ENCODE data around the gene LDLRAD2. TPM values are rescaled to one million over a fixed set of nuclear protein-coding genes. Genes with fewer than 3 reads are reported as not detected.
"Not testable (repeated sequence)": the region's sequence is repeated elsewhere in the genome, so short reads cannot be mapped to it uniquely, and the experiment has no call there.

Gene LDLRAD2
- total RNA-seq, 2 experiments from 2014 or later = not detected

- POLR2A ChIA-PET = no interaction called here
- Mint-ChIP-seq H3K36me3 (ENCODE audit: low read depth) (peaks cover 19% of the 10 kb centered on the region), H3K4me3 (no peak overlapping the region), H3K27me3 (no peaks in the 10 kb centered on the region), H3K27ac (no peak overlapping the region), H3K4me1 (peaks cover 48% of the 10 kb centered on the region), H3K9me3 (peaks cover 2% of the 10 kb centered on the region)
- CTCF ChIA-PET = no interaction called here
- DNase-seq = no peak
Measured at GRCh38 chr1:21775985-21776562, 36.0 kb upstream of the LDLRAD2 start.

- Mint-ChIP-seq H3K4me1 (peaks cover 52% of the 10 kb centered on the region), H3K36me3 (ENCODE audit: low read depth) (peaks cover 25% of the 10 kb centered on the region)
- CTCF ChIA-PET, POLR2A ChIA-PET, H3K4me3 Mint-ChIP-seq, DNase-seq, H3K27ac Mint-ChIP-seq, H3K27me3 Mint-ChIP-seq, H3K9me3 Mint-ChIP-seq: not testable (repeated sequence)
Measured at GRCh38 chr1:21776925-21777324, 35.1 kb upstream of the LDLRAD2 start.

- no peak overlapping the region for H3K4me3 Mint-ChIP-seq
- POLR2A ChIA-PET = no interaction called here
- no peak for DNase-seq
- H3K27me3 Mint-ChIP-seq = no peaks in the 10 kb centered on the region
- H3K9me3 Mint-ChIP-seq = peaks cover 2% of the 10 kb centered on the region
- peaks cover 51% of the 10 kb centered on the region for H3K4me1 Mint-ChIP-seq
- no peak overlapping the region for H3K27ac Mint-ChIP-seq
- H3K36me3 Mint-ChIP-seq (ENCODE audit: low read depth) = peaks cover 27% of the 10 kb centered on the region
- CTCF ChIA-PET = interaction anchor here (1.7 kb wide), 1 partner anchor 9 kb away, joined by 4 read pairs; no protein-coding TSS in a partner anchor
Measured at GRCh38 chr1:21778405-21778727, 33.7 kb upstream of the LDLRAD2 start.

DNA sequence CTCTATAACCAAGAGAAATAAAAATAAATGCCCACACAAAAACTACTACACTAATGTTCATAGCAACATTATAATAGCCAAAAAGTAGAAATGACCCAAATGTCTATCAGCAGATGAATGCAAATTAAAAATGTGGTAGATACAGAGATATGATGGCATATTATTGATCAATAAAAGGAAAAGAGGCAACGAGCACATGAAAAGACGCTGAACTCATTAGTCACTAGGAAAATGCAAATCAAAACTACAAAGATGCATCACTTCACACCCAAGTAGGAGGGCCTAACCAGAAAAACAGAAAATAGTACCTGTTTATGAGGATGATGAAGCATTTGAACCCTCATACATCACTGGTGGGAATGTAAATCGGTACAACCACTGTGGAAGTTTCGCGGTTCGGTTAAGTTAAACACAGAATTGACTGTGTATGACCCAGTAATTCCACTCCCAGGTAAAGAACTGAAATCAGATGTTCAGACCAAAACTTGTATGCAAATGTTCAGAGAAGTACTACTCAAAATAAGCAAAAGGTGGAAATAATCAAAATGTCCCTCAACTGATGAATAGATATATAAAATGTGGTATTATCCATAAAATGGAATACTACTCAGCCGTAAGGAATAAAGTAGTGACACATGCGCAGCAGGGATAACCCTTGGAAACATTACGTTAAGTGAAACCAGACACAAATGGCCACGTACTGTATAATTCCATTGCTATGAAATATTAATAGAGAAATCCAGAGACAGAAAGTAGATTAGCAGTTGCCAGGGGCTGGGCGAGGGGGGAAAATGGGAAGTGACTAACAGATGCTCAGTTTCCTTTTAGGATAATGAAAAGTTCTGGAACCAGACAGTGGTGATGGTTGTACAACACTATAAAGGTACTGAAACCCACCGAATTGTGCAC is 32.2 kb upstream of the LDLRAD2 start:
- Mint-ChIP-seq H3K27me3 (no peaks in the 10 kb centered on the region), H3K36me3 (ENCODE audit: low read depth) (peaks cover 25% of the 10 kb centered on the region), H3K27ac (peak overlapping the region; percentile 76), H3K9me3 (peaks cover 2% of the 10 kb centered on the region), H3K4me1 (peaks cover 51% of the 10 kb centered on the region), H3K4me3 (peak overlapping the region; percentile 67)
- peak; percentile 31 for DNase-seq
- ChIA-PET CTCF (interaction anchor here (0.7 kb wide), 1 partner anchor 695 kb away, joined by 4 read pairs; no protein-coding TSS in a partner anchor), POLR2A (no interaction called here)

DNA sequence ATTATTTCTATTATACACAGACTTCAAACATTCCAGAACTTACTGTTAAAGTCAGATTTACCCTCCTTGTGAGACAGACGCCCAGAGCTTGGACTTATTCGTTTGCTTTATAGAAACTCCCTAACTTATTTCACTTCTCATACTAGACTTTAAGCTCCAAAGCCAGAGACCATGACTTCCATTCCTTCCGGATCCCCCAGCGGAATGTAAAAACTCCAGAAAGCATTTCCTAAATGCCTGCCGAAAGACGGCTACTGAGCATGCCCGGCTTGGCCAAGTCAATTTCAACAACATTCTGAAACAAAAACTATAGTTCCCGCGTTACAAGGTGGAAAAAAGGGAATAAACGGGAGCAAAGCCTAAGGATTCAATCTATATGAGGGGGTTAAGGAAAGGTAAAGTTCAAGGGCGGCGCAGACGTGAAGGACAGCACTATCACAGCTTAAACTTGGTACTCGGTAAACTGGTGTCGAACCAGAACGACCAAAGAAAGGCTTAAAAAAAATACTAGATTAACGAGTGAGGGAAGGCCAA is 30.2 kb upstream of the LDLRAD2 start:
- Mint-ChIP-seq H3K4me1 (peaks cover 38% of the 10 kb centered on the region), H3K4me3 (peak overlapping the region; percentile 94), H3K27me3 (peaks cover 5% of the 10 kb centered on the region), H3K36me3 (ENCODE audit: low read depth) (peaks cover 21% of the 10 kb centered on the region), H3K27ac (peak overlapping the region; percentile 100), H3K9me3 (peaks cover 2% of the 10 kb centered on the region)
- ChIA-PET POLR2A (no interaction called here), CTCF (interaction anchor here (1.0 to 1.5 kb wide), 3 partner anchors 17 to 30 kb away, joined by 4 to 7 read pairs (median 6); no protein-coding TSS in a partner anchor)
- no peak for DNase-seq

DNA sequence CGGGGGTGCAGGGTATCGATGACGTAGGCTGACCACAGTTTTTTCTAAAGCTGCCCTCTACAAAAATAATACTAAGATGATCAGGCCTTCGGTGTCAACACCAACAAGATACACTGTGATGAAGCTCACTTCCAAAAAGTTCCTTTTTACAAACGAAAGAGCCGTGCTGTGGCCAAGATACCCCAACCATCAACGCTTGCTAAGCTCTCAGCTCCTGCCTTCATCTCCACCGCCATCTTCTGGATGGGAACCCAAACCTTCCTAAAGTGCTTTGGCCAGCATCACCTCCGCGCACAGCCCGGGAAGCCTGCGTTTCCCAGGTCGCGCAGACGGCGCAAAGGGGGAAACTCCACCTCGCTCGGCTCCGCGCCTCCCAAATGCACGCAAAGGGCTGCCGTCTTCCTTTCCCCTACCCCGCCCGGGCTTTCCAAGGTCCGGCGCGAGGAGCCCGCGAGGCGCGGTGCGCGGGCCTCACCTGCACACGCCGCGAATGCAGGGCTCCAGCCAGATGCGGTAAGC is 29.7 kb upstream of the LDLRAD2 start:
- POLR2A ChIA-PET = no interaction called here
- H3K36me3 Mint-ChIP-seq (ENCODE audit: low read depth) = peaks cover 21% of the 10 kb centered on the region
- DNase-seq = peak; percentile 57

DNA sequence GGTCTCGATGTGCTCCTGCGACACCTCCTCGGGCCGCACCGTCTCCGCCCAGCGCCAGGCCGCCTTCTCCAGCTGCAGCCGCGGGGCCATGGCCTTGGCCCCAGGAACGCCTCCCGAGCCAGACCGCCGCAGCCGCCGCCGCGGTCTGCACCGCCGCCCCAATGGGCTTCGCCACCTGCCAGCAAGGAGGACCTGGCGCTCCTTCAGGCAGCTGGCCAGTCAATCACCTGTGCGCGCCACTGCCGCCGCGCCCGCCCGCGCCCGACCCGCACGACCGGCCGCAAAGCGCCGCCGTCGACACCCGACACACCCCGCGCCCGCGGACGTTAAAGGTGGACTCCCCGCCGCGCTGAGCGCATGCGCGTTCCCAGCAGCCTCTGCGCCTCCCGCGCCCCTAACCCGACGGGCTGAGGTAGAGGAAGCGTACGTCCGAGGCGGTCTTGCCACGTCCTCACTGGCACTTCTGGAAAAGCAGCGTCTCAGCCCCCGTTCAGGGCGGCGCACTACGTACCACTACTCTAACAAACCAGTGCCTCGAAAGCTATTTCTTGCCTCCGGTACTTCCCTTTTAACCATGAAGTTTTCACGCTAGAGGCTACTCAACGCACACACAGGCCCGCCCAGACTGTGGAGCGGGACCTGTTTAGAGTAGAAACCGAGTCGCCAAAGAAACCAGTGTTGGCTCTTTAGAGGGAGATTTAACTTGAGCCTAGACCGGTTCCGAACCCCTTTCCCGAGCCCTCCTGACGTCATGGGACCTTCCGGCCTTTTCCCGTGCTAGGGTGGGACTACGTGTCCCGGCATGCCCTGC is 29.0 kb upstream of the LDLRAD2 start, which contains the start of gene USP48:
TSS of gene USP48 (minus strand) at position 282 of the 811 bp plus-strand sequence. CDS start at position 90, 192 bp downstream.
- DNase-seq = peak; percentile 97
- H3K36me3 Mint-ChIP-seq (ENCODE audit: low read depth) = peaks cover 19% of the 10 kb centered on the region
- H3K27ac Mint-ChIP-seq = peak within 1 kb of the TSS; percentile 100
- POLR2A ChIA-PET = no interaction called here
- H3K27me3 Mint-ChIP-seq = peaks cover 7% of the 10 kb centered on the region
- H3K4me3 Mint-ChIP-seq = peak within 1 kb of the TSS; percentile 94
- H3K4me1 Mint-ChIP-seq = peaks cover 30% of the 10 kb centered on the region
- CTCF ChIA-PET = interaction anchor here (1.0 to 1.6 kb wide), 4 partner anchors 12 to 31 kb away, joined by 3 to 7 read pairs (median 5); no protein-coding TSS in a partner anchor
- no peaks in the 10 kb centered on the region for H3K9me3 Mint-ChIP-seq

More for the DNA sequence above, 29.7 kb upstream of the LDLRAD2 start:
- Mint-ChIP-seq H3K4me3 (peak overlapping the region; percentile 94), H3K27ac (peak overlapping the region; percentile 100), H3K27me3 (peaks cover 7% of the 10 kb centered on the region), H3K9me3 (peaks cover 1% of the 10 kb centered on the region), H3K4me1 (peaks cover 32% of the 10 kb centered on the region)
- CTCF ChIA-PET = interaction anchor here (1.0 to 1.5 kb wide), 3 partner anchors 13 to 30 kb away, joined by 3 to 7 read pairs (median 4); no protein-coding TSS in a partner anchor

DNA sequence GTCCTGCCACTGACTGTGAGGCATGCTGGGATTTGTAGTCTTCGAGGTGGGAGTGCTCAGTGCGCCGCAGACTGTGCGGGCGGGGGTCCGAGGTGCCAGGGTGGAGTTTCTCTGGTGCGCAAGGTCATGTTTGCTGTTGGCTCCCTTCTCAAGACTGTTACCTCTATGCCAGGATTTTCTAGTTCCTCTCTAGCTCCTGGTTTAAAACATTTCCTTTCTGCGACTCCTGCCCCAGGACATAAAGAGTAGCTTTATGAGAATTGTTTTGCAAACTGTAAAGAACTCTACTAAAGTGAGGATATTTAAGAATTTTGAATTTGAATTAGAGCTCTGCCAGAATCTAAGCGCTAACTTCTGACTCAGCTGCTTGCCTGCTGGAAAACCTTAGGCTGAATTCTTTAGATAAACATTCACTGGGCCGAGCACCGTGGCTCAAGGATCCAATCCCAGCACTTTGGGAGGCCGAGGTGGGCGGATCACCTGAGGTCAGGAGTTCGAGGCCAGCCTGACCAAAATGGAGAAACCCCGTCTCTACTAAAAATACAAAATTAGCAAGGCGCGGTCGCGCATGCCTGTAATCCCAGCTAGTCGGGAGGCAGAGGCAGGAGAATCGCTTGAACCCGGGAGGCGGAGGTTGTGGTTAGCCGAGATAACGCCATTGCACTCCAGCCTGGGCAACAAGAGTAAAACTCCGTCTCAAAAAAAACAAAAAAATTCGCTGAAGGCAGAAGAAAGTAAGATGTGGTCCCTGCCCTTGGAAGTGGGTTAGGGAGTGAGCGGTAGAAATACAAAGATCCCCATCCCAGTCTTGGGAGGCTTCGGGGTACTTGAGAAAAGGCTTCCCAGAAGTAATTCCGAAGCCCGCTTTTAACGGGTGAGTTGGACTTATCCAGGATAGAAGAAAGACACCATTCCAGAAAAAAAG is 28.1 kb upstream of the LDLRAD2 start:
- Mint-ChIP-seq H3K9me3 (no peaks in the 10 kb centered on the region), H3K4me3 (peak overlapping the region; percentile 94), H3K27ac (peak overlapping the region; percentile 100), H3K27me3 (peaks cover 10% of the 10 kb centered on the region), H3K36me3 (ENCODE audit: low read depth) (peaks cover 18% of the 10 kb centered on the region), H3K4me1 (peaks cover 25% of the 10 kb centered on the region)
- ChIA-PET CTCF (interaction anchor here (1.6 kb wide), 1 partner anchor 11 kb away, joined by 6 read pairs; no protein-coding TSS in a partner anchor), POLR2A (no interaction called here)
- DNase-seq = no peak

DNA sequence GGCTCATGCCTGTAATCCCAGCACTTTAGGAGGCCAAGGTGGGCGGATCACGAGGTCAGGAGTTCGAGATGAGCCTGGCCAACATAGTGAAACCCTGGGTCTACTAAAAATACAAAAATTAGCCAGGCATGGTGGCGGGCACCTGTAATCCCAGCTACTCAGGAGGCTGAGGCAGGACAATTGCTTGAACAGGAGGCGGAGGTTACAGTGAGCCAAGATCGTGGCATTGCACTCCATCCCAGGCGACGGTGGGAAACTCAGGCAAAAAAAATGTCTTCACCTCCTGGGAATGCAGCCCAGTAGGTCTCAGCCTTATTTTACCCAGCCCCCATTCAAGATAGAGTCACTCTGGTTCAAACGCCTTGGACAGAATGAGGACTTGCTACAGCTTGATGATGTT is 26.3 kb upstream of the LDLRAD2 start:
- H3K27me3 Mint-ChIP-seq; CTCF ChIA-PET; H3K4me3 Mint-ChIP-seq; H3K27ac Mint-ChIP-seq; H3K36me3 Mint-ChIP-seq (ENCODE audit: low read depth); POLR2A ChIA-PET; H3K9me3 Mint-ChIP-seq; DNase-seq: not testable (repeated sequence)
- peaks cover 13% of the 10 kb centered on the region for H3K4me1 Mint-ChIP-seq

DNA sequence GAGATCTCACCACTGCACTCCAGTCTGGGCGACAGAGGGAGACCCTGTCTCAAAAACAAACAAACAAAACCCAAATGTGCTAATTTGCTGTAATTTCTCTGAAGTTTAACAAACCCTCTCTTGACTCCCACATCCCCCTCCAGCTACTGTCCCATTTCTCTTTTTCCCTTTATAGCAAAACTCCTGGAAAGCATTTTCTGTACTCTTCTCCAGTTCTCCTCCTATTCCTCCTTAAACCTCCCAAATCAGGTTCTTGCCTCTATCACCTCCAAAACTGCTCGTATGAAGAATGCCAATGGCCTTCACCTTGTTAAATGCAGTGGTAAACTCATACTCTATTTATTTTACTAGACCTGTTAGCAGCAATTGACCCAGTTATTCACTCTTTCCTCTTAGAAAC is 25.4 kb upstream of the LDLRAD2 start:
- POLR2A ChIA-PET = no interaction called here
- Mint-ChIP-seq H3K27me3 (peaks cover 10% of the 10 kb centered on the region), H3K27ac (no peak overlapping the region), H3K9me3 (no peaks in the 10 kb centered on the region), H3K36me3 (ENCODE audit: low read depth) (peaks cover 5% of the 10 kb centered on the region), H3K4me1 (peaks cover 12% of the 10 kb centered on the region), H3K4me3 (no peak overlapping the region)
- DNase-seq = no peak
- CTCF ChIA-PET = no interaction called here

DNA sequence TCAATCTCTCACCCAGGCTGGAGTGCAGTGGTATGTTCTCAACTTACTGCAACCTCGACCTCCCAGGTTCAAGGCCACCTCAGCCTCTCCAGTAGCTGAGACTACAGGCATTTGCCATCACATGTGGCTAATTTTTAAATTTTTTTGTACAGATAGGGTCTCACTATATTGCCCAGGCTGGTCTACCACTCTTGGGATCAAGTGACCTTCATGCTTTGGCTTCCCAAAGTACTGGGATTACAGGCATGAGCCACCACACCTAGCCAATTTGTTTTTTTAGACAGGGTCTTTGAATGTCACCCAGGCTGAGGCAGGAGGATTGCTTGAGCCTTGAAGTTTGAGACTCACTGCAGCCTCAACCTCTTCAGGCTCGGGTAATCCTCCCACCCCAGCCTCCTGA is 19.0 kb upstream of the LDLRAD2 start:
- ChIA-PET POLR2A (no interaction called here), CTCF (no interaction called here)
- H3K4me3 Mint-ChIP-seq = no peak overlapping the region
- peaks cover 4% of the 10 kb centered on the region for H3K4me1 Mint-ChIP-seq
- peaks cover 10% of the 10 kb centered on the region for H3K9me3 Mint-ChIP-seq
- H3K27ac Mint-ChIP-seq = no peak overlapping the region
- no peak for DNase-seq
- no peaks in the 10 kb centered on the region for H3K36me3 Mint-ChIP-seq (ENCODE audit: low read depth)
- peaks cover 3% of the 10 kb centered on the region for H3K27me3 Mint-ChIP-seq
